Stimulated activated CD4-positive, alpha-beta T cell treated with anti-CD3 and anti-CD28 coated beads, Interleukin-2, amount 100 ng/mL, for 4 hours (primary cell): ENCODE measurements around the gene CCER1.
"Not testable (repeated sequence)": the region's sequence is repeated elsewhere in the genome, so short reads cannot be mapped to it uniquely, and the experiment has no call there.

Experiments used
- DNase-seq: peaks from one replicate; pipeline ENCODE4 v3.0.0-alpha.2; 2020; ENCODE audit warnings: low read depth

The CCER1 gene, protein sequence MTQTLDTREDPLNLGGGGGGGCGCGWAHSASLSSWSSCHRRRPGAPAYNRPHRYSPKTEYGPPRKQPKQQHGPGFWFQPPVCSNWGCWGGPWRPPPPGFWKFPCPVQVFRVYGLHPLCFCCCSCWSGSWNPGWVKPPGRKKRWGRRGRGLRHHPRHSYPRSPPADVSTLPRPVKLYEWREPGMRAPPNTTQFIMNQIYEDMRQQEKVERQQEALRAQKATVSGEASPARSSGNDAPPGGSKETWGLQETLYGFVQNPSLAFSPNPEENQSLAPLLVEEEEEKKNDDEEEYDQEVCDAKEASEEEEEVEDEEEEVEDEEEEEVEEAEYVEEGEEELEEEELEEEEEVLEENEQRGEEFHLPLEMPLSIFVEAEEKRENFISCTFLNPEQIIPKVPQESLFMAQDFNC

DNA sequence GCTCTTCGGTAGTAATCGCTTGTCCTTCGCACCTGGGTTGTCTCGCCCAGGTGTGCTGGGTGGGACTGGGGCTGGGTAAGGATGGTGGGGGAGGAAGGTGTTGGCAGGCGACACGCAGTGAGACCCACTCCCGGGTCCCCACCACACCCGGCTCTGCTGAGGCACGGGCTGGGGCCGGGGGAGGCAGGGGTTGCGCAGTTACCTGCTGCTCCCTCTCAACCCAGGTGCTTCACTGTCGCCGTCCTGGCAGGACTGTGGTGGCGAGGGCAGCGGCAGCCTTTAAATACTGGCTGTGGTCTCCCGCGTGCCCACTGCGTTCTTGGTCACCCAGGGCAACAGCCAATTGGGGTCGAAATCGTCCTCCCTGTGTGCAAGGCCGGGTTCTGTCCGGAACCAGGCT lies at the start of gene CCER1:
Gene CCER1, minus strand, starts transcription at position 256 of the 400 bp plus-strand sequence. CDS start 434 bp downstream, outside the sequence.
- DNase-seq: no peak

DNA sequence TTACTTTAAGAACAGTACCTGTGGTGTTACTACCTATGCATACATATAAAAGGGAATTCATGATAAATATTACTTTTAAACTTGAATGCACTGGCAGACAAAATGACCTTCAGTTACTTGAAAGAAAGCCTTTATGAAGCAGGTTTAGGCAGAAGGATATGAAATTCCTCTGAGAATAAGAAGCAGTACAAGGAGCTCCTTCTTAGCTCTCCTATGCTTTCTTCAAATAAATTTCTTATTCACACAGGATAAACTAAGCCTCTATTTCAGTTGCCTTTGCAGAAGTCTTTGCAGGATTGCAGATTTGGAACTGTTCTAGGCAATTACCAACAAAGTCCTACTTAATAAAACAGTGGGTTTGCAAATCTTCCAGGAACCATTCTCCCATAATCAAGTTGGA lies 48.8 kb upstream of the CCER1 start:
- no peak for DNase-seq

DNA sequence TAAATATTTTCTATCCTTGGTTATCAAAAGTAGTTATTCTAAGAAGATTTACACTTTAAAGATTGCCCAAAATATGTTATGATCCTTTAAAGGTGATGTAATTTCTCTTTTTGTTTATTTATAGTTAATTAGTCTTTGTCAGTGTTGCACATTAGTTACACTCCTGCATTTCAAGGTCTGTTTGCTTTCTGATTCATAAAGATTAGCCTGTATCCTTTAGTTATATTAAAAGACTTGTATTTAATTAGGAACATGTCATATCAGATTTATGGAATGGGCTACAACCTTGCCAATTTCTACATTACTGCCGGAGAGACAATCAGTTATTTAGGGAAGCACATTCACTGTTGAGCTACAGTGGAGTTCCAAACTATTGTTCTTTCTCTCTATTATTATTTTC lies 46.3 kb upstream of the CCER1 start:
- no peak for DNase-seq

DNA sequence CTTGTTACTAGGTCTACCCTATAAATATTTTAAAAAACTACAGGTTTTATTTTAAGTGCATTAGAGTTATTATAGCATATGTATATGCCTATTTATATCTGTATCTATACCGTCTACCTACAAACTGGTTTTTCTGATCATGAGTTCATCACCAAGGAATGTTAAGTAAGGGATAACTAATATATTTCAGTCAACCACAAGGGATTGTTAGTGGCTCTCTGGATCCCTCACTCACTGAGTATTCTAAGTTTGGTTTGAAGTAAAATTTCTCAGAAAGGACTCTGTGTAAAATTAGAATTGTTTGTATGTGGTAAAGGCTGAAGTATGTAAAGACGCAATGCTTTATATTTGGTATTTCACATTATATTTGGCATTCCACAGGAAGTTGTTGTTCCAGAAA lies 45.0 kb upstream of the CCER1 start:
- DNase-seq: no peak

DNA sequence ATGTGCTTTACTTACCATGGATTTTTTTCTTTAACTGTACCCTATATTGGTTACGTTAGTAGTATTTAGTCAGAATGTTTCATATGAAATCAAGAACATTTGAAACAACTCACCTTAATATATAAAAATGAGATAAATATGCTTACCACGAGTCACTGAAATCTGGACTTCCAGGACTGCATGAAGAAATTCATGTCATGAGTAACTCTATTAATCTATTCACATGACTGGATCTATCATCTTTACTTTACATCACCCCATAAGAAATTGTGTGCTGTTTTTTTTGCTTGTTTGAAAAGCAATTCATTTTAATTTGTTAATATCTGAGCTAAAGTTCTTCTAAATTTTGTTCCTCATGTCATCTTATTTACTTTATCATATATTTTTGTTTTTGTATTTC lies 44.6 kb upstream of the CCER1 start:
- no peak for DNase-seq

DNA sequence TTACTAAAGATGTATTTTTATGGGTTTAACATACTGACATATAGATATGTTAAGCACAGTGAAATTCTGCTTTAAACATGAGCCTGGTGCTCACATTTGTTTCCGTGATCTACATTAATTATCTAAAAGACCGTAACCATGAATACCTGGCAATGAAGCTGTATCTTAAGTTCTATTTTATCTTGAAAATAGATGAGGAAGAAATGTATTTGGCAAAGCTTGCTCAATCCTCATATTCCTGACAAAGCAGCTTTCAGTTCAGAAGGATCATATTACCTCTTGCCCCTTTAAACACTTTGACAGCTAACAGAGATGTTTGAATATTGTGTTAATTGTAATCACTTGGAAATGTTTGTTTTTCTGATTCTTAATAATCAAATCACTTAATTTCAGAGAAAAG lies 40.0 kb upstream of the CCER1 start:
- DNase-seq: no peak

DNA sequence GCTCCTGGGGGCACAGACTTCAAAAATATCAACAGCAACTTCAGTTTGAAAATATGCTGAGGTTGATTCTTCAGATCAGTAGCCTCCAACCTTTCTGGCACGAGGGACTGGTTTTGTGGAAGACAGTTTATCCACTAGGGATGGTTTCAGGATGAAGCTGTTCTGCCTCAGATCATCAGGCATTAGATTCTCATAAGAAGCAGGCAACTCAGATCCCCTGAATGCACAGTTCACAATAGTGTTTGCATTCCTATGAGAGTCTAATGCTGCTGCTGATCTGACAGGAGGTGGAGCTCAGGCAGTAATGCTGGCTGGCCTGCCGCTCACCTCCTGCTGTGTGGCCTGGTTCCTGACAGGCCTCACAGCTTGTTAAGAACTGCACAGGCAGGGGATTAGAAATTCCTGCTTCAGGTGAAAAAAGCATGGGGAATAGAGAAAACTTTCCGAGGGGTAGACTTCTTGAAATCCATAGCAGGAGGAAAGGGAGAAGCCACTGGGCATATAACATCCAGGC lies 37.0 kb upstream of the CCER1 start:
- no peak for DNase-seq

DNA sequence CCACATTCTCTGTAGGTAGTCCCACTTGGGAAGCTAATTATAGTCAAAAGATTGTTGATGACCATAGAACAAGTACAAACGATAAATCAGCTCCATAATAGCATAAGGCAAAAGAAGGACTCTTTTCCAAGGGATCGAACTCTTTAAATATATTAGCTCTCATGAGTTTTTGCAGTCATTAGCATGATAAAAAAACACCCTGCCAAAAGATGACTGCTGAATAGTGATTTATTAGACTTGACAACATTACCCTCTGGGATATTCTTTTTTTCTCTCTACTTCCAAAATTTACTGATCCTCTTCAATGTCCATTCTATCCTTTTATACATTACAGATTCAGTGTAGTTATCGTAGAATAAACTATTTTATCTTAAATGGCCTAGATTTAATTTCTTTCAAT lies 35.6 kb upstream of the CCER1 start:
- DNase-seq: no peak

DNA sequence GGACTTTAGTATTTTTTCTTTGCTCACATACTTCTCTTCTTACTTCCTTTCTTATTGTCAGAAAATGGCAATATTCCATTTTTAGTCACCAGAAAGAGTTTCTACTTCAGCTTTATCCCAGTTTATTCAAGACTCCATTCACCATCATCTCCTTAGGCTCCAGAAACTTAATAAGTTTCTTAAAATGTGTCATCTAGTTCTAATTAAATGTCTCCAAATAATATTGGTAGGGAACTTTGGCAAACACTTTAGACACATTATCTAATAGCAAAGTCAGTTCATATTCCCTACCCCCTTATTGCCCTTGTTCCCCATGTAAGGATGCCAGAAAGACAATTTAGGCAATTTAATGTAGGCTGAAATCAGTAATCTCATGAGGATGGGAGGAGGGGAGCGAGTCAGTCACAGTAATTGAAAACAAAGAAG lies 34.7 kb upstream of the CCER1 start:
- no peak for DNase-seq

DNA sequence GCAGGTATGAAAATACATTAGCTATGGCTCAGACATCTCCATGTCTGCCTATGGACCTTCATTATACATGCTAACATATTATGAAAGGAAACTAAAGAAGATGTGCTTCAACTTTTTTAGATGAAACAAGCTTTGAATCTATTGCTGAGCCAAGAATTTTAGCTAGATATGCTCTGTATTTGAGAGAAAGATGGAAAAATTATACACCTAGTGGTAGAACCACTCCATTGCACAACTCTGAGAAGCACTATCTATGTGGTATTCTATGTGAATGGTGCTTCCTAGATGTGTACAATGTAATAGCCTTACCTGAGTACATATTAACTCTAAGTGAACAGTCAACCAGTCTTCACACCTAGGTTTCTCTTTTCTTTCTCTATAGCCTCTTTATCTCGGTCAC lies 32.5 kb upstream of the CCER1 start:
- no peak for DNase-seq

DNA sequence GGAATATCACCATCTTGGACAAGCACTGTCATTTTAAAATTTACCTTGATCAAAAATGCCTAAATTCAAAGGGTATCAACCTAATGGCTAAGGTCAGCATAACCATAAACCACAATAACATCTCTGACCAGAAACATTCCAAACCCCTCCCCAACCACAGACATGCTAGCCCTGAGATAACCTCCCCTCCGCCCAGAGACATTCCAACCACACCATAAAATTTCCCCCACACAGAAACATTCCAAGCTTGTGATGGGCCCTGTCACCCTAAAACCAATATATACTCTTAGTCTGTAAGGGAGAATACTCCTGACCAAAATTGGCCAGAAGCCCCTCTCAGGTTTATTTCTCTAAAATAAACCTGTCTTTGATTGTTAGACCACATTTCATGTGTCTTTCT lies 32.1 kb upstream of the CCER1 start:
- no peak for DNase-seq

DNA sequence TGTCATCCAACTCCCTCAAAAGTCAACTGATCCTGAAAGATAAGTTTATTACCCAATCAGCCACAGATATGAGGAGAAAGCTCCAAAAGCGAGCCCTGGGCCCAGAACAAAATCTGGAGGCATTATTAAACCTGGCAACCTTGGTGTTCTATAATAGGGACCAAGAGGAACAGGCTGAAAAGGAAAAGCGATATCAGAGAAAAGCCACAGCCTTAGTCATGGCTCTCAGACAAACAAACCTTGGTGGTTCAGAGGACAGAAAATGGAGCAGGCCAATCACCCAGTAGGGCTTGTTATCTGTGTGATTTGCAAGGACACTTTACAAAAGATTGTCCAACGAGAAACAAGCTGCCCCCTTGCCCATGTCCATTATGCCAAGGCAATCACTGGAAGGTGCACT lies 30.4 kb upstream of the CCER1 start:
- not testable (repeated sequence) for DNase-seq

DNA sequence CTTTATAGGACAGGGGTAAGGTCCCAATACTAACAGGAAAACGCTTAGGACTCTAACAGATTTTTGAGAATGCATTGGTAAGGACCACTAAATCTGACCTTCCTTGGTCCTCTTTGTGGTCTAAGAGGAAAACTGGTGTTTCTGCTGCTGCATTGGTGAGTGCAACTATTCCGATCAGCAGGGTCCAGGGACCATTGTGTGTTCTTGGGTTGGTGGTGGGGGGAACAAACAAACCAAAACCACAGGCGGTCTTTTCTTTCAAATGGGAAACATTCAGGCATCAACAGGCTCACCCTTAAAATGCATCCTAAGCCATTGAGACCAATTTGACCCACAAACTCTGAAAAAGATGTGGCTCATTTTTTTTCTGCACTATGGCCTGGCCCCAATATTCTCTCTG lies 29.1 kb upstream of the CCER1 start:
- no peak for DNase-seq

DNA sequence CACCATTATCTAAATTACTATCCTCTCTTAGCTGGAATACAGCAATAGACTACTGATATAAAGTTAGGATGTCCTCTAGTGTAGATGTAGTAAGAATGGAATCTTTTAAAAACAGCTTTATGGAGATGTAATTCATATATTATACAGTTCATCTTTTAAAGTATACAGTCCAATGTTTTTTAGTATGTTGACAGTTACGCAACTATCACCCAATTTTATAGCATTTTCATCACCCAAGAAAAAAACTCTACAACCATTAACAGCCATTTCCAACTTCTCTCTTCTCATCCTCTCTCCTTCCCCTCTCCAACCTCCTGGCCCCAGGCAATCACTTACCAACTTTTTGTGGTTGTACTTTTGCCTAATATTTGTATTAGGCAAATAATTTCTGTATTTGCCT lies 27.2 kb upstream of the CCER1 start:
- no peak for DNase-seq

DNA sequence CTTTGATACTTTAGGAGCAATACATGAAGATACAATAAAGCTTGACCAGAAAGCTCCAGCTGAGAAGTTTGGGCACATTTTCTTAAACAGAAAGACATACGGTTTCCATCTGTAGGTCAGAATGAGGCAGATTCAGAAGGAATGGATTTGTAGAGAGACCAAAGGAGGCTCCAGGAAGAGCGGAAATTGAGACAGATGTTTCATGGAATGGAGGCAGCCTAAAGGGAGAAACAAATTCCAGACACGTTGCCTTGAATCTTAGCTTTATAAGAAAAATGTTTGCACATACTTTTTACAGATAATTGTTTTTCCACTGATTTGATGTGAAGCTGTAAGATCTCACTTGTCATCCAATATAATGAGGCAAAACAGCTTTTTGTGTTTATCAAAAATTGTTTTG lies 25.0 kb upstream of the CCER1 start:
- DNase-seq: no peak

DNA sequence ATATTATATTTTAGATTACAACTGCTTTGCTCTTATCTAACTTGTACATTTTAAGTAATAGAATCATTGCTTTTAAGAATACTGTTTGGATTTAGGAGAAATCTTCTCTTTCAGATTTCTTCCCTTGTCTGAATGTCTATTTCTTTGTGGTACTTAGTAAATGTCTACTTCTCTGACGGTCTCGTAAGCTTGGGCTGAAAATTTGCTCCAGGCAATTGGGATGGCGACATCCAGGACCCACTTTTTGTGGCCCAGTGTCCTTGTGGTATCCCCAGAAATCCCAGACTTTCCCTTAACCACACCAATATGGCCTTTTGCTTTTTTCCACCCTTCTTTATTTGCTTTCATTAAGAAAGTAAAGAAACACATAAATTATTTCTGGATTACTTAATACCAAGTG lies 24.0 kb upstream of the CCER1 start:
- no peak for DNase-seq

DNA sequence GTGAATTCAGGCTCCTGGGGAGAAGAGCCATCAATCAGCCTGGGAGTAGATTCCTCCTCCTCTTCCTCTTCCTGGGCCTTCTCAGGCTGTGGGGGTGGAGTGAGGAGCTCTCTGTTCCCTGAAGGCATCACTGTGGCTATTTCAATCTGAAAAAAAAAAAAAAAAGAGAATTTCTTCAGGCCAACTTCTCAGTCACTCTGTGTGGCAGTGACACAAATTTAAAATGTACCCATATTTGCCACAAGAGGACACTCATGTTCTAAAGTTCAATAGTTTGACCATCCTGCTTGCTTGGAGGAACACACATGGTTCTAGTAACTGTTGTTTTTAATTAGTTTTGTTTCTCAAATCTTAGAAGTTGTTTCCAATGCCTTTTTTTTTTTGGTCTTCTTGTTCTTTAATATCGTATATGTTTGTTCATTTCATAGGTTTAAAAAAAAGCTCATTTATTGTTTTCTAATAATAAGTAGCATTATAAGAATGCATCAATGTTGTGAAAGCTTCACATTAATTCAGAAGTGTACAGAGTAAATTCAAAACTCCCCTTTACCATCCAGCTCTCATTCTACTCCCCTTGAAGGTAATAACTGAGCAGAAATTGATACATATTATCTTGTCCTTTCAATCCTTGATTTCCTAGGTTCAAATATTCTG lies 23.3 kb upstream of the CCER1 start:
- DNase-seq: no peak

DNA sequence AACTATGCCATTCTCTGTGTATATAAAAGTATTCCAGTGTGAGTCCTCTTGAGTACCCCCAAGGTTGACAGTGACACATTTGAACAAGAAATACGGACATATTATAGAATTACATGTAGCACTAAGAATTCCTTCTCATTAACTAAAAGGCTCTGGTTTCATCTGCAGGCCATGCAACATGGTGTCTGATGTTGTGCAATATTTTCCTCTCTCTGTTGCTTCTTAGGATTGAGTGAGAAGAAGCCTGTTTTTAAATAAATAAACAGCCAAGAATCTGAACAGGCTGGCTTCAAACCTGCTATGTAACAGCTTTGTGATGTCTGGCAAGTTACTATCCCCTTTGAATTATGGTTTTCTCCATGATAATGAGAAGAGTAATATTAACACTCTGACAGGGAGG lies 22.2 kb upstream of the CCER1 start:
- no peak for DNase-seq

DNA sequence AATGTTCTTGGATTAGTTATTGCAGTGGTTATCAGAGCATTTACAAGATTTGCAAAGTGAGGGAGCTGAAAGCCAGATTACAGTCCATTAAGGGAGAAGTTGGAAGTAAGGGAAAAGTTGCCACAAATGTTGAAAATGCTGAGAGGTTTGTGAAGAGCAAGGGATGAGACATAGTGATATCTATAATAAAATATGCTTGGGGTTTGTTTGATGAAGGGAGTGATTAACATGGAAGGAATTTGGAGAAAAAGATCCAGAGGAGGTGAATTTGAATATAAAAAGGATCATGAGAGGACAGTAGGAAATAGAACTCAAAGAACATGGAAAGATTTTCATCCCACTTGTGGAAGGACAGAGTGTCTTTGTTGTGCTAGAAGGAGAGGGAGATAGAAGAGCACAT lies 19.3 kb upstream of the CCER1 start:
- no peak for DNase-seq

DNA sequence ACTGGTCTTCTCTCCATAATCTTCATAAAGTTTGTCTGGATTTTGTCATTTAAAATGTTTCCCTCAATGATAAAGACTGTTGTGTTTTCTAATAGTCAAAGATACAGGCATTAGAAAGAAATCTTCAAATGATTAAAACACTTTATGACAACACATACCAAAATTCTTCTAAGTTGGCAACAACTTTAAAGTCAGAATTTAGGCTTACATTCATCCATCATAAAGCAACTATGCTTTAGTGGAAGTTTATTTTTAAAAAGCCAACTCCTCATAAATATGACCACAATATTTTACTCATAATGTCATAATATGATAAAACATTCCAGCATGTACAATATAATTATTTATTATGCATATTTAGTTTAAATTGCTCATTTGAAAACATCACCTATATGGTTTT lies 17.2 kb upstream of the CCER1 start:
- no peak for DNase-seq

DNA sequence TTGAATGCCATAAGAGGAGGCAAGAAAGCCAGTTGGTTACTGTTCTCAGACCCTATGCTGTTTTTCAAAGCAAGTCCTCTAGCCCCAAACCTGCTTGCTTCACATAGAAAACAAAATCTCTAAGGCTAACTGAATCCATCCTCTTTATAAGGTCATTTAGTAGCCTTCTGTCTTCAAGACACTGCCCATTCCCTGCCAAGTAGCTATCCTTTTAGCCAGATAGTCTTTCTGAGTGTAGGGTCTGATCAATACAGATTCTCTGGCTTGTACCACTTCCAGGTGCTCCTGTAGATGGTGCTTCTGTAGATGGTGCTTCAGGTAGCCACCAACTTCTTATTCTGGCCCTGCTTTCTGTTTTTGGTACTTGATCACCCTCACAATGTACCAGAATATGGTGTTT lies 15.9 kb upstream of the CCER1 start:
- DNase-seq: no peak

DNA sequence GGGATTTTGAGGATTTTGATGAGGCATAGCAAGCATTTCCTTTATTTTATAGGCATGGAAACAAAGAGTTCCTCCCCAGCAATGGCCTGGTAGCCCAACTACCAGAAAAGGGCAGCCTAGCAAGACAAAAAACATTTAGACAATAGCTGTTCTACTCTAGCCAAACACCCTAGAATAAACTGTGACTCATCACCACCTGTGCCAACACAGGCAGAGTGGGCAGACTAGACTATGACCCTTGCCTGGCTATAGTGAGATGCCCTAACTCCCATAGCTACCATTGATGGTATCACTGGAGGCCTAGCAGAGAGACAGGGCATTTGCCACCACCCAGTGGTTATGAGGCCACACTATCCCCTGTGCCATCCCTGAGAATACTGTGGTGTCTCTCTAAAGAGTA lies 15.5 kb upstream of the CCER1 start:
- no peak for DNase-seq

DNA sequence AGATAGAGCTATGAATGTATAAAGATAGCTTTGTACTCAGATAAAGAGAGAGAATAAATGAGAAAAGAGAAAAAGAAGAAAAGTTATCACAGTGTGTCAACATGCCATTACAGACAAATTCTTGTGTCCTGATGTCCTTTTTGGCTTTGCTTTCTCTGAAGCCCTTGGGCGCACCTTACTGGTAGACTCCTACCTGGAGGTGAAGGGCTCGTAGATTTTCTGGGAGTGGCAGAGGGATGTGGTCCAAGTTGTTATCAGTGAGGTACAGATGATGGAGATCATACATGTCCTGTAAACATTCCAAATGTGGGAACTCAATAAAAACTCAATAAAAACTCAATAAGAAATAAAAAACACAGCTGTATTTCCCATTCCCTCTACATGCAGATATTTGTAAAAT lies 14.9 kb upstream of the CCER1 start:
- no peak for DNase-seq

DNA sequence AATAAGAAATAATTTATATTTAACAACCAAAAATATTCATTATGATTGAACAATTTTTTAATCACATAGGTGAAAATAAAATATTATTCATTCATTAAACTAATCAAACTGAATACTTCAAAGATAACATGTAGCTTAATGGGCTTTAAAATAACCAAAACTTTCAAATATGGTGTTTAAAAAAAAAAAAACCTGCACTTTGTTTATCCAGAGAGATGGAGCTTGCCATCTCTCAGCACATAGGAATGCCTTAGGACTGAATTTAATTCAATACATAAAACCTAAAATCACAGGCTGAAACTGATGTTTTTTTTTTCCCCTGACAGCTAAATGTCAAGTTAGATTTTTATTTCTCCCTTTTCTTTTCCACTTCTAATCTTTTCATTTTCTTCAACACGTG lies 14.4 kb upstream of the CCER1 start:
- DNase-seq: no peak
